ENCODE measurements around the gene PRKN.
A peak's percentile ranks its signal among the peaks of the same experiment; 100 is the strongest.

PRKN gene

GRCh38 chr6:161630674-161631073 lies 1096.9 kb downstream of the PRKN start:
- H3K9me3 Mint-ChIP-seq, result peaks cover 12% of the 10 kb centered on the region
- H3K4me3 Mint-ChIP-seq, result no peak overlapping the region
- H3K4me1 Mint-ChIP-seq, result no peaks in the 10 kb centered on the region
- no peak overlapping the region for H3K27ac Mint-ChIP-seq
- TF ChIP-seq CTCF (IDR thresholded peaks at IDR 0.05), result no peak
- peaks cover 6% of the 10 kb centered on the region for H3K27me3 Mint-ChIP-seq (ENCODE audit: low read depth, poor library complexity)
- no peaks in the 10 kb centered on the region for H3K36me3 Mint-ChIP-seq (ENCODE audit: low read depth)
- no peak for DNase-seq

- no peak for TF ChIP-seq CTCF (IDR thresholded peaks at IDR 0.05)
- peaks cover 6% of the 10 kb centered on the region for H3K27me3 Mint-ChIP-seq (ENCODE audit: low read depth, poor library complexity)
- peaks cover 5% of the 10 kb centered on the region for H3K4me1 Mint-ChIP-seq
These were observed 1101.4 kb downstream of the PRKN start for GRCh38 chr6:161626132-161626676.

GRCh38 chr6:161624111-161624510 lies 1103.5 kb downstream of the PRKN start:
- Mint-ChIP-seq H3K9me3 (peaks cover 12% of the 10 kb centered on the region), H3K4me3 (no peak overlapping the region), H3K27ac (no peak overlapping the region), H3K27me3 (ENCODE audit: low read depth, poor library complexity) (peaks cover 3% of the 10 kb centered on the region), H3K4me1 (peaks cover 5% of the 10 kb centered on the region), H3K36me3 (ENCODE audit: low read depth) (no peaks in the 10 kb centered on the region)
- no peak for DNase-seq
- no peak for TF ChIP-seq CTCF (IDR thresholded peaks at IDR 0.05)

More at GRCh38 chr6:161626132-161626676, 1101.4 kb downstream of the PRKN start:
- H3K9me3 Mint-ChIP-seq, result peaks cover 12% of the 10 kb centered on the region
- no peak overlapping the region for H3K27ac Mint-ChIP-seq
- H3K4me3 Mint-ChIP-seq, result no peak overlapping the region
- no peak for DNase-seq
- H3K36me3 Mint-ChIP-seq (ENCODE audit: low read depth), result no peaks in the 10 kb centered on the region

- H3K4me1 Mint-ChIP-seq, result peaks cover 5% of the 10 kb centered on the region
- peaks cover 12% of the 10 kb centered on the region for H3K9me3 Mint-ChIP-seq
- H3K27me3 Mint-ChIP-seq (ENCODE audit: low read depth, poor library complexity), result peaks cover 12% of the 10 kb centered on the region
- no peak for TF ChIP-seq CTCF (IDR thresholded peaks at IDR 0.05)
- H3K36me3 Mint-ChIP-seq (ENCODE audit: low read depth), result no peaks in the 10 kb centered on the region
- no peak overlapping the region for H3K27ac Mint-ChIP-seq
- DNase-seq, result no peak
- no peak overlapping the region for H3K4me3 Mint-ChIP-seq
These were observed 1104.8 kb downstream of the PRKN start for GRCh38 chr6:161622779-161623178.

DNA sequence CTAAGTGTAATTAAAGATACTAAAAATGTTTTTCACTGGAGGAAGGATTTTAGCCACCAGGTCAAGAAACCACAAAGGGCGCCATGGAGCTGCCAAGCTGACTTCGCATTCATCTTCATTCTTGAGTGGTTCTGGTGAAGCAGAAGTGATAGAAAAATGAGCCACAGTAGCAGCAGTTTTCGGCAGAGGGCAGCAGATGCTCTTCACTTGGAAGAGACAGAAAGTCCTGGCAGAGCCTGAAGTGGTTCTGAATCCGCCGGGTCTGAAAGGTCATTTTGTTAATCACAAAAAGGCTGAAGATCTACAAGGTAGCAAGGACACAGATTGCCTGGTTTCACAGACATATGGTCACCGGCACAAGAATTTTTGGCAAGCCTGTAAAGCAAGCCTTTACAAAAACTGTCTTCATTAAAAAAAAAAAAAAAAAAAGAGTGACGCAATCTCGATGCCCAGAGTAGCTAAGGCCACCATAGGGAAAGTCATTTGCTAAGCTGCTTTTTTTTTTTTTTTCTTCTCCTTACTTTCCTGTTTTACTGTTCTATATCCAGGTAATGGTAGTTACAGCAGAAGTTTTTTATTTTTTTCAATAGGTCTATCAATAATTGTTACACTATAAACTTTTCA lies 1108.6 kb downstream of the PRKN start:
- H3K9me3 Mint-ChIP-seq, result peaks cover 1% of the 10 kb centered on the region

More for the DNA sequence above, 1108.6 kb downstream of the PRKN start:
- TF ChIP-seq CTCF (IDR thresholded peaks at IDR 0.05), result peak; percentile 43
- H3K4me3 Mint-ChIP-seq, result no peak overlapping the region
- peaks cover 16% of the 10 kb centered on the region for H3K27me3 Mint-ChIP-seq (ENCODE audit: low read depth, poor library complexity)
- H3K4me1 Mint-ChIP-seq, result peaks cover 10% of the 10 kb centered on the region
- H3K27ac Mint-ChIP-seq, result no peak overlapping the region
- DNase-seq, result peak; percentile 36
- no peaks in the 10 kb centered on the region for H3K36me3 Mint-ChIP-seq (ENCODE audit: low read depth)

Data from nephron progenitor cell (in vitro differentiated cells).